ENCODE measurements around the gene PRX. TPM values are rescaled to one million over a fixed set of nuclear protein-coding genes. Genes with fewer than 3 reads are reported as not detected.

The PRX gene
- total RNA-seq, 1 experiment from 2014 or later, result 2.2 TPM

GRCh38 chr19:40460185-40460584, 47.0 kb upstream of the PRX start:
- Histone ChIP-seq H3K9ac (ENCODE audit: low read length) (no peak overlapping the region), H3K4me2 (ENCODE audit: low read length) (no peak overlapping the region), H3K9me3 (ENCODE audit: low read length) (no peaks in the 10 kb centered on the region), H3F3A (ENCODE audit: low read length, unreplicated experiment) (no peaks in the 10 kb centered on the region), H4K20me1 (ENCODE audit: low read length) (no peaks in the 10 kb centered on the region), H3K27me3 (ENCODE audit: low read length) (no peaks in the 10 kb centered on the region), H3K9me2 (replicated peaks; ENCODE audit: low read length) (no peaks in the 10 kb centered on the region), H2AFZ (ENCODE audit: low read length) (no peak overlapping the region), H3K36me3 (ENCODE audit: low read depth, low read length) (no peaks in the 10 kb centered on the region), H3K4me3 (ENCODE audit: low read length) (no peak overlapping the region), H3K27ac (ENCODE audit: low read length) (no peak overlapping the region), H3K4me1 (ENCODE audit: insufficient read depth, low read length) (peaks cover 12% of the 10 kb centered on the region), H3K79me2 (ENCODE audit: low read length) (peaks cover 17% of the 10 kb centered on the region)
- TF ChIP-seq EZH2 (IDR thresholded peaks at IDR 0.05; ENCODE audit: low read length, unreplicated experiment) (no peak), EZH2phosphoT487 (IDR thresholded peaks at IDR 0.05; ENCODE audit: borderline replicate concordance, low read length) (no peak)
- TF ChIP-seq, protein P1, sequence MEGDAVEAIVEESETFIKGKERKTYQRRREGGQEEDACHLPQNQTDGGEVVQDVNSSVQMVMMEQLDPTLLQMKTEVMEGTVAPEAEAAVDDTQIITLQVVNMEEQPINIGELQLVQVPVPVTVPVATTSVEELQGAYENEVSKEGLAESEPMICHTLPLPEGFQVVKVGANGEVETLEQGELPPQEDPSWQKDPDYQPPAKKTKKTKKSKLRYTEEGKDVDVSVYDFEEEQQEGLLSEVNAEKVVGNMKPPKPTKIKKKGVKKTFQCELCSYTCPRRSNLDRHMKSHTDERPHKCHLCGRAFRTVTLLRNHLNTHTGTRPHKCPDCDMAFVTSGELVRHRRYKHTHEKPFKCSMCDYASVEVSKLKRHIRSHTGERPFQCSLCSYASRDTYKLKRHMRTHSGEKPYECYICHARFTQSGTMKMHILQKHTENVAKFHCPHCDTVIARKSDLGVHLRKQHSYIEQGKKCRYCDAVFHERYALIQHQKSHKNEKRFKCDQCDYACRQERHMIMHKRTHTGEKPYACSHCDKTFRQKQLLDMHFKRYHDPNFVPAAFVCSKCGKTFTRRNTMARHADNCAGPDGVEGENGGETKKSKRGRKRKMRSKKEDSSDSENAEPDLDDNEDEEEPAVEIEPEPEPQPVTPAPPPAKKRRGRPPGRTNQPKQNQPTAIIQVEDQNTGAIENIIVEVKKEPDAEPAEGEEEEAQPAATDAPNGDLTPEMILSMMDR (conservative IDR thresholded peaks at IDR 0.05; ENCODE audit: low read depth, low read length), result no peak
- CTCF ChIA-PET, result no interaction called here
- no TSS peak for BruUV-seq (replicated peaks)
- no peak for ATAC-seq
- POLR2A ChIA-PET (ENCODE audit: unreplicated experiment), result interaction anchor here (0.6 kb wide), 1 partner anchor 57 kb away, joined by 8 read pairs; no protein-coding TSS in a partner anchor
- intact Hi-C loops (cut with micrococcal nuclease), result loop anchor here (5.0 kb wide), 1 partner anchor 62 kb away; no protein-coding TSS in a partner anchor
- no peak for DNase-seq

DNA sequence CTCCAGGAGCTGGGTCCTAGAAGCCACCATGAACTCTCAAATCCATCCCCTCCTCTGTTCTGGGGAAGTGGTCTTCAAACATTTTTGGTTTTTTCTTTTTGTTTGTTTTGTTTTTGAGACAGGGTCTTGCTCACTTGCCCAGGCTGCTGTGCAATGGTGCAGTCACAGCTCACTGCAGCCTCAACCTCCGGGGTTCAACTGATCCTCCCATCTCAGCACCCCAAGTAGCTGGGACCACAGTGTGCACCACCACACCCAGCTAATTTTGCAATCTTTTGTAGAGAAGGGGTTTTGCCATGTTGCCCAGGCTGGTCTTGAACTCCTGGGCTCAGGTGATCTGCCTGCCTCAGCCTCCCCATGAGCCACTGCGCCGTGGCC, 45.4 kb upstream of the PRX start:
- Histone ChIP-seq H3K79me2 (ENCODE audit: low read length) (peaks cover 9% of the 10 kb centered on the region), H2AFZ (ENCODE audit: low read length) (no peak overlapping the region), H3K9me2 (replicated peaks; ENCODE audit: low read length) (no peaks in the 10 kb centered on the region), H4K20me1 (ENCODE audit: low read length) (no peaks in the 10 kb centered on the region), H3K4me3 (ENCODE audit: low read length) (no peak overlapping the region), H3K4me2 (ENCODE audit: low read length) (no peak overlapping the region), H3K27me3 (ENCODE audit: low read length) (no peaks in the 10 kb centered on the region), H3K9me3 (ENCODE audit: low read length) (no peaks in the 10 kb centered on the region), H3K27ac (ENCODE audit: low read length) (no peak overlapping the region), H3K9ac (ENCODE audit: low read length) (no peak overlapping the region), H3K36me3 (ENCODE audit: low read depth, low read length) (no peaks in the 10 kb centered on the region), H3F3A (ENCODE audit: low read length, unreplicated experiment) (no peaks in the 10 kb centered on the region), H3K4me1 (ENCODE audit: insufficient read depth, low read length) (peaks cover 5% of the 10 kb centered on the region; the same call in 1 of the 2 replicates)
- DNase-seq (no peak), ATAC-seq (no peak)
- ChIA-PET CTCF (no interaction called here), POLR2A (ENCODE audit: unreplicated experiment) (no interaction called here)
- intact Hi-C loops (cut with micrococcal nuclease), result no loop called here
- TF ChIP-seq, protein P1 (conservative IDR thresholded peaks at IDR 0.05; ENCODE audit: low read depth, low read length), result no peak
- no peak for TF ChIP-seq EZH2 (IDR thresholded peaks at IDR 0.05; ENCODE audit: low read length, unreplicated experiment)
- no peak for TF ChIP-seq EZH2phosphoT487 (IDR thresholded peaks at IDR 0.05; ENCODE audit: borderline replicate concordance, low read length)
- BruUV-seq (replicated peaks), result no TSS peak

DNA sequence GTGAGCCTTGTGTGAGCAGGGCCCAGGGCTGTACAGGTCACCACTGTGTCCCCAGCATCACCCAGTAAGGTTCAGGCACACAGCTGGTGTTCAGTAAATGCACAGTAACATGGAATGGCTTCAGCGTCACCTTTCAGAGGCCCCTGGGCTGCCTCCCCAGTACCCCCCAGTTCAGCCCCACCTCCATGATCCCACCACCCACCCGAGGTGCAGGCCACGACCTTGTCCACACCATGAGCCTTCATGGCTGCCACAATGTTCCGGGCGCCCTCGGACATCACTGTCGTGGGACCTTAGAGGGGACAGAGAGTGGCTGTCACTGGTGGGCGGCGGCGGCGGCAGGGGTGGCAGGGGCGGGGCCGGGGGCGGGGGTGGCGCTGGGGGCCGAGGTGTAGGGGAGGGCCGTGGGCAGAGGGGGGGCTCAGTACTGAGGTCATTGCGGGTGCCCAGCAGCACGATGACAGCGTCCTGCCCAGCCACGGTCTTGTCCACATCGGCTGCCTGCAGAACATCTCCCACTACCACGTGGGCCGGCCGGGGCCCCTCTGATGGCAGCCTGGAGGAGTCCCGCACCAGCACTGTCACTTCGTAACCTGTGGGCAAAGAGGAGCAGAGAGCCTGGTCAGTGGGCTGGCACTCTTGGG, 44.9 kb upstream of the PRX start:
- Histone ChIP-seq H4K20me1 (ENCODE audit: low read length) (no peaks in the 10 kb centered on the region), H2AFZ (ENCODE audit: low read length) (no peak overlapping the region), H3K4me1 (ENCODE audit: insufficient read depth, low read length) (peaks cover 4% of the 10 kb centered on the region; the same call in 1 of the 2 replicates), H3K9ac (ENCODE audit: low read length) (no peak overlapping the region), H3K4me2 (ENCODE audit: low read length) (no peak overlapping the region), H3K79me2 (ENCODE audit: low read length) (peaks cover 9% of the 10 kb centered on the region), H3K27ac (ENCODE audit: low read length) (no peak overlapping the region), H3K4me3 (ENCODE audit: low read length) (no peak overlapping the region), H3F3A (ENCODE audit: low read length, unreplicated experiment) (no peaks in the 10 kb centered on the region), H3K27me3 (ENCODE audit: low read length) (no peaks in the 10 kb centered on the region), H3K9me2 (replicated peaks; ENCODE audit: low read length) (no peaks in the 10 kb centered on the region), H3K36me3 (ENCODE audit: low read depth, low read length) (no peaks in the 10 kb centered on the region), H3K9me3 (ENCODE audit: low read length) (no peaks in the 10 kb centered on the region)
- DNase-seq (no peak), ATAC-seq (no peak)
- no peak for TF ChIP-seq EZH2 (IDR thresholded peaks at IDR 0.05; ENCODE audit: low read length, unreplicated experiment)
- TF ChIP-seq EZH2phosphoT487 (IDR thresholded peaks at IDR 0.05; ENCODE audit: borderline replicate concordance, low read length), result no peak
- TF ChIP-seq, protein P1 (conservative IDR thresholded peaks at IDR 0.05; ENCODE audit: low read depth, low read length), result no peak
- intact Hi-C loops (cut with micrococcal nuclease), result no loop called here
- no TSS peak for BruUV-seq (replicated peaks)
- CTCF ChIA-PET, result no interaction called here
- POLR2A ChIA-PET (ENCODE audit: unreplicated experiment), result no interaction called here
